ENCODE measurements around the gene MED25.

MED25 gene

DNA sequence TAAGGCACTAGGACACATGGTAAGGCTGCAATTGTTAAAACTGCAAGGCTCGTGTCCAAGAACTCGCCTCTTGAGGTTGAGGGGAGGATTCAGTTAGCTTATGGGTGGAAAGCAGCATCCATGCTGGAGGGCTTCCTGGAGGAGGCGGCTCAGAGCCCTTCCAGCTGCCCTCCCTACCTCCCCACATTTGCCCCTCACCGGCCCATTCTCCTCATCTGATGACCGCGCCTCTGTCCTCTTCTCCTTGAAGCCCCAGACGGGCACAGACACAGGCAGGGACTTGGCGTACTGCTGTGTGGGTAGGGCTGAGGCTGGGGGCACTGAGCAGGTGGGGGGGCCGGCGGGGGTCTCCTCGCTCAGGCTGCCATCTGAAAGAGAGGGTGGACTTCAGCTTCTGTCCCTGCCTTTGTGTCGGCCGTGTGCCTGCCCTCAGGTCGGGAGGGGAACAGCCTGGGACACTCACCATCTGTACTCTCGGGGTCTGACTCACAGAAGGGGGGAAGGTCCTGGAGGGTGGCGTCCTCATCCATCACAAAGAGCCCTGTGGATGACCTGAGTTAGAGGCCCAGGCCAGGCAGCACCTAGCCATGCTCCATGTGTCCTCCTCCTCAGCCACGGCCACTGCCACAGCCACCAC is 53.4 kb downstream of the MED25 start:
- Histone ChIP-seq H3K27ac (ENCODE audit: low read length) (no peak overlapping the region), H3K27me3 (ENCODE audit: low read depth, low read length) (no peaks in the 10 kb centered on the region), H3K4me3 (ENCODE audit: low read depth in 1 of 2, low read length in 2 of 2) (no peak overlapping the region), H3K9me3 (ENCODE audit: control insufficient read depth in 1 of 2, low read length in 2 of 2) (no peaks in the 10 kb centered on the region), H3K36me3 (ENCODE audit: control insufficient read depth in 1 of 2, insufficient read depth in 2 of 2, low read length in 2 of 2) (peaks cover 3 to 5% of the 10 kb centered on the region in 2 donors), H3K4me1 (ENCODE audit: control insufficient read depth in 1 of 2, insufficient read depth in 2 of 2, low read length in 2 of 2) (peaks cover 11 to 36% of the 10 kb centered on the region in 2 donors)

- H3K4me1 ChIP-seq (ENCODE audit: control insufficient read depth in 1 of 2, insufficient read depth in 2 of 2, low read length in 2 of 2): peaks cover 11 to 32% of the 10 kb centered on the region in 2 donors
- H3K27me3 ChIP-seq (ENCODE audit: low read depth, low read length): no peaks in the 10 kb centered on the region
- H3K27ac ChIP-seq (ENCODE audit: low read length): no peak overlapping the region
- peaks cover 5 to 10% of the 10 kb centered on the region in 2 donors for H3K36me3 ChIP-seq (ENCODE audit: control insufficient read depth in 1 of 2, insufficient read depth in 2 of 2, low read length in 2 of 2)
- H3K4me3 ChIP-seq (ENCODE audit: low read depth in 1 of 2, low read length in 2 of 2): no peak overlapping the region
- no peaks in the 10 kb centered on the region for H3K9me3 ChIP-seq (ENCODE audit: control insufficient read depth in 1 of 2, low read length in 2 of 2)
Observed at GRCh38 chr19:49872245-49873128, 54.4 kb downstream of the MED25 start.

- peaks cover 5 to 12% of the 10 kb centered on the region in 2 donors for H3K36me3 ChIP-seq (ENCODE audit: control insufficient read depth in 1 of 2, insufficient read depth in 2 of 2, low read length in 2 of 2)
- no peaks in the 10 kb centered on the region for H3K27me3 ChIP-seq (ENCODE audit: low read depth, low read length)
- no peak overlapping the region for H3K4me3 ChIP-seq (ENCODE audit: low read depth in 1 of 2, low read length in 2 of 2)
- H3K4me1 ChIP-seq (ENCODE audit: control insufficient read depth in 1 of 2, insufficient read depth in 2 of 2, low read length in 2 of 2): peaks cover 11 to 35% of the 10 kb centered on the region in 2 donors
- no peak overlapping the region for H3K27ac ChIP-seq (ENCODE audit: low read length)
- H3K9me3 ChIP-seq (ENCODE audit: control insufficient read depth in 1 of 2, low read length in 2 of 2): no peaks in the 10 kb centered on the region
Observed at GRCh38 chr19:49873129-49873521, 55.0 kb downstream of the MED25 start.

DNA sequence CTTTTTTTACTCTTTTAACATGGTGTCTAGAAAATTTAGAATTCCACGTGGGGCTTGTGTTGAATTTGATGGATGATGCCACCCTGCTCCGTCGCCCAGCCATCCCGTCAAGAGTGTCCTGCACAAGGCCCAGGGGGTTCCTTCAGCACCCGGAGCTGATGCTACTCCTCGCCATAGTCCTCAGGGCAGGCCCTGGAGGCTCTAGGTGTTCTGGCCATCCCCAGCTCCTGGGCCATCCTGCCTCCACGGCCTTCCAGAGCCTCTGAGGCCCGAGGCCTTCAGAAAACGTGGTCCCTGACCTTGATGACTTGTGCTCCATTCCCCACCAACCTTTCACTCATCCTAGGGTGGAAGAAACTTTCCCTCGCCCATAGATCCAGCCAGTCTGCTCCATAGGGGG is 55.7 kb downstream of the MED25 start:
- peaks cover 16 to 42% of the 10 kb centered on the region in 2 donors for H3K4me1 ChIP-seq (ENCODE audit: control insufficient read depth in 1 of 2, insufficient read depth in 2 of 2, low read length in 2 of 2)
- H3K4me3 ChIP-seq (ENCODE audit: low read depth in 1 of 2, low read length in 2 of 2): no peak overlapping the region
- no peak overlapping the region for H3K27ac ChIP-seq (ENCODE audit: low read length)
- H3K9me3 ChIP-seq (ENCODE audit: control insufficient read depth in 1 of 2, low read length in 2 of 2): no peaks in the 10 kb centered on the region
- H3K27me3 ChIP-seq (ENCODE audit: low read depth, low read length): no peaks in the 10 kb centered on the region
- peaks cover 5 to 13% of the 10 kb centered on the region in 2 donors for H3K36me3 ChIP-seq (ENCODE audit: control insufficient read depth in 1 of 2, insufficient read depth in 2 of 2, low read length in 2 of 2)

DNA sequence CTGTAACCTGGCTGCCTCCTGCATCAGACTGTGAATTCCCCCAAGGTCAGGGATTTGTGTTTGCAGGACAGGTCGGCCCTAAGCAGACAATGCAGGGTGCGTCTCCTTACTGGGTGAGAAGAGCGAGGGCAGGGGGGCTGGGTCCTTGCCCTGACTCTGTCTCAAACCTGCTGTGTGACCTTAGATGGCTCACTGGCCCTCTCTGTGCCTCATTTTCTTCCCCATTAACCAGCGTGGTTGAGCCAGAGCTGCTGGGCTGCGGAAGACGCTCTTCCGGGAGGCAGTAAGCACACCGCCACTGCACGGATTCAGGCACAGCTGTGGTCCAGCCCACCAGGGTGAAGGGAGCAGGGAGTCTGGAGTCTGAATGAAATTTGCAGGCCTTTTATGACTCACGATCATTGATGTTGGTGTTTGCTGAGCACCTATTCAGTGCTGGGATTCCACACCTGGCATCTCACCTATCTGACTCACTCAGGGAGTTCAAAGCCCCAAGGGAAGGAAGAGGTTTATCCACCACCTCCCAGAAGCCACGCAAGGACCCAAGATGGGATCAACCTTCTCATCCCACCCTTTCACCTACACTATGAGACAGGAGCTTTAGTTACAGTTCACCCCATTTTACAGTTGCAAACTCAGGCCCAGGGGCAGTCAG is 56.5 kb downstream of the MED25 start:
- Histone ChIP-seq H3K36me3 (ENCODE audit: control insufficient read depth in 1 of 2, insufficient read depth in 2 of 2, low read length in 2 of 2) (peaks cover 5 to 21% of the 10 kb centered on the region in 2 donors), H3K4me1 (ENCODE audit: control insufficient read depth in 1 of 2, insufficient read depth in 2 of 2, low read length in 2 of 2) (peaks cover 16 to 41% of the 10 kb centered on the region in 2 donors), H3K9me3 (ENCODE audit: control insufficient read depth in 1 of 2, low read length in 2 of 2) (no peaks in the 10 kb centered on the region), H3K27me3 (ENCODE audit: low read depth, low read length) (no peaks in the 10 kb centered on the region), H3K27ac (ENCODE audit: low read length) (no peak overlapping the region), H3K4me3 (ENCODE audit: low read depth in 1 of 2, low read length in 2 of 2) (no peak overlapping the region)

DNA sequence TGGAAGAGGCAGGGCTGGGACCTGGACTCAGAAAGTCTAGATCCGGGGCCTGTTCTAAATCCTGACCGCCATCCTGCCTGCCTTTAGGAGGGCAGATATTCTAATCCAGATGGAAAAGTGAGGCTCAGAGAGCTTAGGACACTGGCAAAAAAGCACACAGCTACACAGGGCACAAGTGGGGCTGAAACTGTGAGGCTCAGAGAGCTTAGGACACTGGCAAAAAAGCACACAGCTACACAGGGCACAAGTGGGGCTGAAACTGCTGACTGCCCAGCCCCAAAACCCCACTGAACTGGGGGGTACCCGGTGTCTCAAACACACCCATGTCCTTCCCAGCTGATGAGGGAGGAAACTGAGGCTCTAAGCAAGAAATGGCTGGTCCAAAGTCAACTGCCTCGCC is 57.1 kb downstream of the MED25 start:
- Histone ChIP-seq H3K27ac (ENCODE audit: low read length) (no peak overlapping the region), H3K4me1 (ENCODE audit: control insufficient read depth in 1 of 2, insufficient read depth in 2 of 2, low read length in 2 of 2) (peaks cover 14 to 37% of the 10 kb centered on the region in 2 donors), H3K27me3 (ENCODE audit: low read depth, low read length) (no peaks in the 10 kb centered on the region), H3K9me3 (ENCODE audit: control insufficient read depth in 1 of 2, low read length in 2 of 2) (no peaks in the 10 kb centered on the region), H3K36me3 (ENCODE audit: control insufficient read depth in 1 of 2, insufficient read depth in 2 of 2, low read length in 2 of 2) (peaks cover 6 to 25% of the 10 kb centered on the region in 2 donors), H3K4me3 (ENCODE audit: low read depth in 1 of 2, low read length in 2 of 2) (peak overlapping the region; percentile 92 to 93)

DNA sequence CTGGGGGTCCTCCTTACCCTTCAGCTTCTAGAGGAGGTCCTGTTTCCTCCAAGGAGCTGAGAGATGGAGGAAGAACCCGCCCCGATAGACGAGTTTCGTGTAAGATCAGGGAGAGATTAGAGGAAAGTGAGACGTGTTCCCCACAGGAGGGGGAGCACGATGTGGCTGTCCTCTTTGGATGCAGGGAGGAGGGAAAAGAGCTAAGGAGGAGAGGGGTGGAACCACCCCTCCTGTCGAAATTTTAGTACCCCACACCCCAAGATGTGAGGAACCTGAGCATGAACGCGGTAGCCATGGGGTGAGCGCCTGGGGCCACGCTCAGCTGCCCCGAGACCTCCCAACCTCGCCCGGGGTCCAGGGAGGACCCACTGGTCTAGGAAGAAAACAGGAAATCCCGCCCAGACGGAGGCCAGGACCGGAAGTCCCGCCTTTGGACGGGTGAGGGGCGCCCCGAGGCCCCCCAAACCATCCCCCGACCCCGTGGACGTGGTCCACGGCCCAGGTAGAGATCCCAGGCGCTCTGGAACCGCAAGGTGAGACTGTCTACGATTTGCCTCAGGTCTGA is 57.9 kb downstream of the MED25 start:
- Histone ChIP-seq H3K27me3 (ENCODE audit: low read depth, low read length) (no peaks in the 10 kb centered on the region), H3K4me1 (ENCODE audit: control insufficient read depth in 1 of 2, insufficient read depth in 2 of 2, low read length in 2 of 2) (peaks cover 10 to 30% of the 10 kb centered on the region in 2 donors), H3K27ac (ENCODE audit: low read length) (peak overlapping the region; percentile 99), H3K4me3 (ENCODE audit: low read depth in 1 of 2, low read length in 2 of 2) (peak overlapping the region; percentile 92 to 93), H3K36me3 (ENCODE audit: control insufficient read depth in 1 of 2, insufficient read depth in 2 of 2, low read length in 2 of 2) (peaks cover 13 to 33% of the 10 kb centered on the region in 2 donors), H3K9me3 (ENCODE audit: control insufficient read depth in 1 of 2, low read length in 2 of 2) (no peaks in the 10 kb centered on the region)

GRCh38 chr19:49876422-49877019 is 58.4 kb downstream of the MED25 start:
- Histone ChIP-seq H3K9me3 (ENCODE audit: control insufficient read depth in 1 of 2, low read length in 2 of 2) (no peaks in the 10 kb centered on the region), H3K36me3 (ENCODE audit: control insufficient read depth in 1 of 2, insufficient read depth in 2 of 2, low read length in 2 of 2) (peaks cover 19 to 38% of the 10 kb centered on the region in 2 donors), H3K27me3 (ENCODE audit: low read depth, low read length) (no peaks in the 10 kb centered on the region), H3K4me3 (ENCODE audit: low read depth in 1 of 2, low read length in 2 of 2) (peak overlapping the region; percentile 92 to 93), H3K4me1 (ENCODE audit: control insufficient read depth in 1 of 2, insufficient read depth in 2 of 2, low read length in 2 of 2) (peaks cover 10 to 29% of the 10 kb centered on the region in 2 donors), H3K27ac (ENCODE audit: low read length) (peak overlapping the region; percentile 99)

GRCh38 chr19:49877020-49877878 is 59.2 kb downstream of the MED25 start, which contains the start of the genes AKT1S1 and TBC1D17:
AKT1S1 (minus strand) TSS chr19:49877355; CDS start chr19:49873295, 4,060 bp downstream.
TBC1D17 (plus strand) TSS chr19:49877702; CDS start chr19:49877724, 22 bp downstream.
- Histone ChIP-seq H3K27ac (ENCODE audit: low read length) (peak within 1 kb of the TSS; percentile 99), H3K4me3 (ENCODE audit: low read depth in 1 of 2, low read length in 2 of 2) (peak within 1 kb of the TSS; percentile 92 to 93), H3K36me3 (ENCODE audit: control insufficient read depth in 1 of 2, insufficient read depth in 2 of 2, low read length in 2 of 2) (peaks cover 26 to 46% of the 10 kb centered on the region in 2 donors), H3K27me3 (ENCODE audit: low read depth, low read length) (no peaks in the 10 kb centered on the region), H3K4me1 (ENCODE audit: control insufficient read depth in 1 of 2, insufficient read depth in 2 of 2, low read length in 2 of 2) (peaks cover 10 to 29% of the 10 kb centered on the region in 2 donors), H3K9me3 (ENCODE audit: control insufficient read depth in 1 of 2, low read length in 2 of 2) (no peaks in the 10 kb centered on the region)

All from muscle layer of duodenum (tissue), 2 donors.